PC-3 (cell line): Measurements from ENCODE around the gene IGSF3. TPM values are rescaled to one million over a fixed set of nuclear protein-coding genes. Genes with fewer than 3 reads are reported as not detected.
A peak's percentile ranks its signal among the peaks of the same experiment; 100 is the strongest.
"Not testable (repeated sequence)": the region's sequence is repeated elsewhere in the genome, so short reads cannot be mapped to it uniquely, and the experiment has no call there.

Experiments
- ATAC-seq: fragments of 200-7000 bp; cut with Tn5 transposase; 2 replicates; pipeline ENCODE4 v1.9.1; 2020; ENCODE audit warnings: mild to moderate bottlenecking, moderate library complexity
- BruUV-seq: library from RNA; stranded (reverse); fragments of 400-500 nt; replicated peaks from 2 replicates; lab custom pipeline; 2021; lab: Mats Ljungman, UMichigan
- CTCF ChIA-PET: fragments of 300-600 bp; sonication (Branson Sonifier 250); formaldehyde crosslinking; loops from one replicate; lab custom pipeline; 2022; ENCODE audit warnings: antibody characterized with exemption; lab: Charles Lee
- POLR2A ChIA-PET: fragments of 300-600 bp; sonication (Branson Sonifier 250); formaldehyde crosslinking; loops from one replicate; lab custom pipeline; 2022; ENCODE audit warnings: antibody characterized with exemption; ENCODE audit not compliant: unreplicated experiment; lab: Charles Lee
- DNase-seq: peaks from one replicate; pipeline ENCODE4 v3.0.0-alpha.2; 2015
- H2AFZ ChIP-seq: fragments of 300-600 bp; sonication (generic); 2 replicates; pipeline ENCODE4 v1.6.0; 2016; ENCODE audit warnings: antibody characterized with exemption, low read length
- H3F3A ChIP-seq: fragments of 300-600 bp; sonication (generic); one replicate; pipeline ENCODE4 v1.6.0; 2017; ENCODE audit warnings: antibody characterized with exemption, low read length, control low read depth, mild to moderate bottlenecking; ENCODE audit not compliant: unreplicated experiment
- H3K27ac ChIP-seq: fragments of 300-600 bp; sonication (generic); 2 replicates; pipeline ENCODE4 v1.5.1; 2016; ENCODE audit warnings: mild to moderate bottlenecking, low read length
- H3K27me3 ChIP-seq: fragments of 300-600 bp; sonication (generic); 2 replicates; pipeline ENCODE4 v1.6.1; 2016; ENCODE audit warnings: low read length, mixed read lengths
- H3K36me3 ChIP-seq: fragments of 300-600 bp; sonication (generic); 2 replicates; pipeline ENCODE4 v1.6.1; 2016; ENCODE audit warnings: low read depth, mixed run types, low read length, mixed read lengths
- H3K4me1 ChIP-seq: fragments of 300-600 bp; sonication (generic); 2 replicates; pipeline ENCODE4 v1.5.1; 2016; ENCODE audit warnings: low read length; ENCODE audit not compliant: insufficient read depth
- H3K4me2 ChIP-seq: fragments of 300-600 bp; sonication (generic); 2 replicates; pipeline ENCODE4 v1.6.0; 2016; ENCODE audit warnings: low read length
- H3K4me3 ChIP-seq: fragments of 300-600 bp; sonication (generic); 2 replicates; pipeline ENCODE4 v1.5.1; 2016; ENCODE audit warnings: mild to moderate bottlenecking, low read length, mixed read lengths
- H3K79me2 ChIP-seq: fragments of 300-600 bp; sonication (generic); 2 replicates; pipeline ENCODE4 v1.6.1; 2017; ENCODE audit warnings: low read length, mixed read lengths
- H3K9ac ChIP-seq: fragments of 300-600 bp; sonication (generic); 2 replicates; pipeline ENCODE4 v1.6.0; 2016; ENCODE audit warnings: mild to moderate bottlenecking, low read length
- H3K9me2 ChIP-seq: fragments of 300-600 bp; sonication (generic); replicated peaks from 2 replicates; pipeline ENCODE4 v1.6.1; 2016; ENCODE audit warnings: mixed run types, low read length, mixed read lengths
- H3K9me3 ChIP-seq: fragments of 300-600 bp; sonication (generic); 2 replicates; pipeline ENCODE4 v1.6.1; 2016; ENCODE audit warnings: low read length, mixed read lengths
- H4K20me1 ChIP-seq: fragments of 300-600 bp; sonication (generic); 2 replicates; pipeline ENCODE4 v1.6.1; 2016; ENCODE audit warnings: low read length, mixed read lengths
- EZH2 ChIP-seq: fragments of 300-600 bp; sonication (generic); IDR thresholded peaks from one replicate; pipeline ENCODE4 v1.6.1; 2017; ENCODE audit warnings: antibody characterized with exemption, mild to moderate bottlenecking, low read length; ENCODE audit not compliant: unreplicated experiment
- EZH2phosphoT487 ChIP-seq: fragments of 300-600 bp; sonication (generic); IDR thresholded peaks from 2 replicates; pipeline ENCODE4 v1.6.1; 2018; ENCODE audit warnings: mild to moderate bottlenecking, antibody characterized with exemption, low read length, borderline replicate concordance
- intact Hi-C: fragments of 100-400 bp; cut with micrococcal nuclease; formaldehyde crosslinking; loops from 2 replicates; pipeline ENCODE4 v1.9.0; 2023
- total RNA-seq: library from RNA; depleted of rRNA; stranded (reverse); fragments of >200 nt; gene quantifications from 2 replicates; pipeline ENCODE4 v1.2.3, GENCODE V29; 2014

Gene IGSF3
- total RNA-seq, 1 experiment from 2014 or later = 15.5 TPM

GRCh38 chr1:116625155-116625554 lies 42.4 kb downstream of the IGSF3 start:
- CTCF ChIA-PET, H3K27me3 ChIP-seq, intact Hi-C loops, H3K9ac ChIP-seq, ATAC-seq, H3K79me2 ChIP-seq, H3K9me2 ChIP-seq, BruUV-seq, H3F3A ChIP-seq, H3K27ac ChIP-seq, H3K4me2 ChIP-seq, H3K9me3 ChIP-seq, H2AFZ ChIP-seq, DNase-seq, H3K36me3 ChIP-seq, H3K4me3 ChIP-seq, H4K20me1 ChIP-seq, POLR2A ChIA-PET: not testable (repeated sequence)
- H3K4me1 ChIP-seq = peaks cover 26% of the 10 kb centered on the region

- Histone ChIP-seq H3K27me3 (no peaks in the 10 kb centered on the region), H3K4me2 (no peak overlapping the region), H3F3A (no peaks in the 10 kb centered on the region), H3K9me2 (no peaks in the 10 kb centered on the region), H3K9ac (no peak overlapping the region), H3K27ac (no peak overlapping the region), H2AFZ (no peak overlapping the region), H3K9me3 (no peaks in the 10 kb centered on the region), H4K20me1 (no peaks in the 10 kb centered on the region), H3K4me1 (peaks cover 29% of the 10 kb centered on the region), H3K79me2 (no peaks in the 10 kb centered on the region), H3K36me3 (no peaks in the 10 kb centered on the region), H3K4me3 (no peak overlapping the region)
- intact Hi-C loops = no loop called here
- DNase-seq (no peak), ATAC-seq (no peak)
- no peak for TF ChIP-seq EZH2phosphoT487
- no peak for TF ChIP-seq EZH2
- CTCF ChIA-PET = no interaction called here
- no TSS peak for BruUV-seq
- POLR2A ChIA-PET = no interaction called here
These were observed 43.5 kb downstream of the IGSF3 start for GRCh38 chr1:116624040-116624439.

GRCh38 chr1:116622496-116622895 lies 45.0 kb downstream of the IGSF3 start:
- intact Hi-C loops = not testable (repeated sequence)

GRCh38 chr1:116621756-116622155 lies 45.8 kb downstream of the IGSF3 start:
- H3K79me2 ChIP-seq, CTCF ChIA-PET, H3K9me2 ChIP-seq, H3K4me3 ChIP-seq, H4K20me1 ChIP-seq, H3K36me3 ChIP-seq, intact Hi-C loops, H3K9me3 ChIP-seq, H2AFZ ChIP-seq, H3F3A ChIP-seq, H3K27me3 ChIP-seq, ATAC-seq, POLR2A ChIA-PET, BruUV-seq: not testable (repeated sequence)
- peak; percentile 71 for DNase-seq
- peak overlapping the region; percentile 95 for H3K27ac ChIP-seq
- peaks cover 34% of the 10 kb centered on the region for H3K4me1 ChIP-seq
- H3K9ac ChIP-seq = peak overlapping the region; percentile 77
- peak overlapping the region; percentile 32; the same call in 1 of the 2 replicates for H3K4me2 ChIP-seq

More at GRCh38 chr1:116622496-116622895, 45.0 kb downstream of the IGSF3 start:
- H4K20me1 ChIP-seq, H3F3A ChIP-seq, H3K27me3 ChIP-seq, BruUV-seq, H3K9me2 ChIP-seq, H2AFZ ChIP-seq, ATAC-seq, H3K9me3 ChIP-seq, H3K4me3 ChIP-seq, POLR2A ChIA-PET, H3K36me3 ChIP-seq, H3K79me2 ChIP-seq: not testable (repeated sequence)
- Histone ChIP-seq H3K4me2 (peak overlapping the region; percentile 32), H3K9ac (peak overlapping the region; percentile 77), H3K27ac (peak overlapping the region; percentile 95), H3K4me1 (peaks cover 34% of the 10 kb centered on the region)
- peak; percentile 35 for DNase-seq
- CTCF ChIA-PET = interaction anchor here (0.6 kb wide), 1 partner anchor 123 kb away, joined by 3 read pairs; no protein-coding TSS in a partner anchor

- Histone ChIP-seq H3K4me1 (peaks cover 34% of the 10 kb centered on the region), H3K9ac (peak overlapping the region; percentile 54; the same call in 1 of the 2 replicates), H3K27ac (peak overlapping the region; percentile 95)
- POLR2A ChIA-PET, BruUV-seq, H3K9me2 ChIP-seq, intact Hi-C loops, H4K20me1 ChIP-seq, H3K36me3 ChIP-seq, ATAC-seq, H3K4me2 ChIP-seq, H3K79me2 ChIP-seq, CTCF ChIA-PET, H3K9me3 ChIP-seq, H3K4me3 ChIP-seq, H2AFZ ChIP-seq, H3K27me3 ChIP-seq, DNase-seq, H3F3A ChIP-seq: not testable (repeated sequence)
These were observed 47.1 kb downstream of the IGSF3 start for GRCh38 chr1:116620392-116620791.

GRCh38 chr1:116619106-116619505 lies 48.4 kb downstream of the IGSF3 start:
- intact Hi-C loops, H4K20me1 ChIP-seq, H2AFZ ChIP-seq, POLR2A ChIA-PET, H3K27ac ChIP-seq, H3K9me2 ChIP-seq, H3K4me3 ChIP-seq, CTCF ChIA-PET, H3K9ac ChIP-seq, BruUV-seq, H3K79me2 ChIP-seq, H3K9me3 ChIP-seq, H3K27me3 ChIP-seq, ATAC-seq, H3F3A ChIP-seq, H3K36me3 ChIP-seq: not testable (repeated sequence)
- peak; percentile 56 for DNase-seq
- Histone ChIP-seq H3K4me2 (peak overlapping the region; percentile 11; the same call in 1 of the 2 replicates), H3K4me1 (peaks cover 34% of the 10 kb centered on the region)
